Head of caudate nucleus (tissue), 42 donors: ENCODE measurements around the gene TMC6.

Experiments used
- DNase-seq, 42 donors: peaks; one replicate each; pipeline versions ENCODE4 v3.0.0 to v3.0.0-alpha.2; 2020 to 2021; ENCODE audit warnings: mixed read lengths in 7 of 42
- intact Hi-C: fragments of 100-400 bp; cut with DNase I; formaldehyde crosslinking; loops from one replicate; pipeline ENCODE4 v1.15.0; 2022

The TMC6 gene

GRCh38 chr17:78163881-78164747, 35.6 kb upstream of the TMC6 start:
- intact Hi-C loops = no loop called here
- no peak for DNase-seq

DNA sequence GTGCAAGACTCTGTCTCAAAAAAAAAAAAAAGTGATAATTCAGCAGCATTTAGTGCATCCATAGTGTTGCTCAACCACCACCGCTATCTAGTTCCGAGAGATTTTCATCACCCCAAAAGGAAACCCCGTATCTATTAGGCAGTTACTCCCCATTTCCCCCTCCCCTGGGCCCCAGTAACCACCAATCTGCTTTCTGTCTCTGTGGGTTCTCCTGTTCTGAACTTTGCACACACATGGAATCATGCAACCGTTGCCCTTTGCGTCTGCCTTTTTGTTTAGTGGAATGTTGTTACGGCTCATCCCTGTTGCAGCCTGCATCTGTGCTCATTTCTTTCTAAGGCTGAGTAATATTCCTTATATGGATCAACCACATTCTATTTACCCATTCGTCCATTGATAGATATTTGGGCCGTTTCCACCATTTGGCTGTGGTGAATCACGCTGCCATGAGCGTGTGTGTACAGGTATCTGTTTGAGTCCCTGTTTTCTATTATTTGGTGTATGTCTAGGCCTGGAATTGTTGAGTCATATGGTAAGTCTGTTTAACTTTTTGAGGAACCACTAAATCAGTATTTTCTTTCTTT, 31.1 kb upstream of the TMC6 start:
- no peak for DNase-seq
- intact Hi-C loops = no loop called here

DNA sequence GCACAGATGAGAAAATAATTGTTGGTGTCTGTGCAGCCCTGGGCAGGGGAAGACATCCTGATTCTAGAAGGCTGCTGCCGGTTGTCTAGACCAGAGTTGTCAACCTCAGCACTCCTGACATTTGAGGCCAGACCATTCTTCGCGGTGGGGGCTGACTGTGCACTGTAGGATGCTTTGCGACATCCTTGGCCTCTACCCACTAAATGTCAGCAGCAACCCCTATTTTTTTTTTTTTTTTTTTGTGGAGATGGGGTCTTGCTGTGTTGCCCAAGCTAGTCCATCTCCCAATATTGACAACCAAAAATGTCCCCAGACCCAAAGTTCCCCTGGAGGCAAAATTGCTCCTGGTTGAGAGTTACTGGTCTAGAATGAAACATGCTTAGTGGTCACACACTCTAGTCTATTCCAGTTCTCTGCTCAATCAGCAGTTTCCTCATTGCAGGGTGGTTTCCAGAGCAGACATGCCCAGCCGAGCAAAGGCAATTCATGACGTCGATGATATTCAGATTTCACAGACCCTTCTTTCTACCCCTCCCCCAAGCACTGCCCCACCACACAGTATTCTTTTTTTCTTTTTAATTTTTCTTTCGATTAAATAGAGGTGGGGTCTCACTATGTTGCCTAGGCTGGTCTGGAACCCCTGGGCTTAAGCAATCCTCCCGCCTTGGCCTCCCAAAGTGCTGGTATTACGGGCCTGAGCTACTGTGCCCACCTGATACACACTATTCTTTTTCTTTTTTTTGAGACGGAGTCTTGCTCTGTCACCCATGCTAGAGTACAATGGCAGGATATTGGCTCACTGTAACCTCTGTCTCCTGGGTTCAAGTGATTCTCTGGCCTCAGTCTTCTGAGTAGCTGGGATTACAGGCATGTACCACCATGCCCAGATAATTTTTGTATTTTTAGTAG, 26.6 kb upstream of the TMC6 start:
- DNase-seq = no peak
- intact Hi-C loops = no loop called here

- intact Hi-C loops = no loop called here
- no peak for DNase-seq
These were observed 23.0 kb upstream of the TMC6 start for GRCh38 chr17:78151514-78152008.

DNA sequence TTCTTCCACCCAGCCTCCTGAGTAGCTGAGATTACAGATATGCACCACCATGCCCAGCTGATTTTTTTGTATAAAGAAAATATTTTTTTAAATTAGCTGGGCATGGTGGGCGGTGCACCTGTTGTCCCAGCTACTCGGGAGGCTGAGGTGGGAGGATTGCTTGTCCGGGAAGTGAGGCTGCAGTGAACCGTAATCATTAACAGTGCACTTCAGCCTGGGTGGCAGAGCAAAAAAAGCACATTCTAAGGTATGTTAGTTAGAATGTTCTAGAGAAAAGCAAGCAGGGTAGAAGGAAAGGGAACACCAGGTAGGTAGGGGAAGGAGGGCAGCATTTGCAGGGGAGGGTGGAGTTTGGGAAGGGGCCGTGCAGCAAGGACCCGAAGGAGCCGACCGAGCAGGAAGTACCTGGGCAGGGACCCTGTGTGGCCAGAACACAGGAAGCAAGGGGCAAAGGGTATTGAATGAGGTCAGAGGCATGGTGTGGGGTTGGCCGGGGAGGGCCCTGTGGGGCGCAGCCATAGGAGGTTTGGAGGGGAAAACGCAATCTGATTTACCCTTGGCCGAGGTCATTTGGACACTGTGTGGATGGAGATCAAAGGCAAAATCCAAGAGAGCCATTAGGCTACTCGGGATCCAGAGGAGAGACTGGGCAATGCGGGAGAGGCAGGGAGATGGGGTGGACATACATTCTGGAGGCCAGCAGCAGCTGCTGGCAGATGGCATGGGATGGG, 19.9 kb upstream of the TMC6 start:
- intact Hi-C loops = no loop called here
- no peak for DNase-seq

GRCh38 chr17:78147315-78147998, 18.9 kb upstream of the TMC6 start:
- intact Hi-C loops = no loop called here
- DNase-seq = no peak

DNA sequence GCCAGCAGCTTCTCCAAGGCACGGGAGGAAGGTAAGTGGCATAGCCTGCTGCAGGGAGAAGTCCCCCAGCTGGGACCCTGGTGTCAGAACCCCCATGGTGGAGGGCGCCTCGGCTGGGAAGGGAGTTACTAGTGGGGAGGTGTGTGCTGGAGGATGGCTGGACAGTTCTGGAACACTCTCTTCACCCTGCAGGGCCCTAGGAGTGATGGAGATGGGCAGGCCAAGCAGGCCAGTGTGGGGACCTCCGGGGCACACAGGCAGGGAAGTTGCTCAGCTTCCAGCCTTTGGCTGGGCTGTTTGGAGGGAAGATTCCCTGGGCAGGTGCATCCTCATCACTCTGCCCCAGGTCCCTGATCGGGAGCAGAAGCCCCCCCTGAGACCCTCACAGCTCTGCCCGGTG, 18.3 kb upstream of the TMC6 start:
- no peak for DNase-seq

GRCh38 chr17:78146471-78146869, 17.9 kb upstream of the TMC6 start:
- intact Hi-C loops = no loop called here
- no peak for DNase-seq

More for the DNA sequence above, 18.3 kb upstream of the TMC6 start:
- intact Hi-C loops = no loop called here

DNA sequence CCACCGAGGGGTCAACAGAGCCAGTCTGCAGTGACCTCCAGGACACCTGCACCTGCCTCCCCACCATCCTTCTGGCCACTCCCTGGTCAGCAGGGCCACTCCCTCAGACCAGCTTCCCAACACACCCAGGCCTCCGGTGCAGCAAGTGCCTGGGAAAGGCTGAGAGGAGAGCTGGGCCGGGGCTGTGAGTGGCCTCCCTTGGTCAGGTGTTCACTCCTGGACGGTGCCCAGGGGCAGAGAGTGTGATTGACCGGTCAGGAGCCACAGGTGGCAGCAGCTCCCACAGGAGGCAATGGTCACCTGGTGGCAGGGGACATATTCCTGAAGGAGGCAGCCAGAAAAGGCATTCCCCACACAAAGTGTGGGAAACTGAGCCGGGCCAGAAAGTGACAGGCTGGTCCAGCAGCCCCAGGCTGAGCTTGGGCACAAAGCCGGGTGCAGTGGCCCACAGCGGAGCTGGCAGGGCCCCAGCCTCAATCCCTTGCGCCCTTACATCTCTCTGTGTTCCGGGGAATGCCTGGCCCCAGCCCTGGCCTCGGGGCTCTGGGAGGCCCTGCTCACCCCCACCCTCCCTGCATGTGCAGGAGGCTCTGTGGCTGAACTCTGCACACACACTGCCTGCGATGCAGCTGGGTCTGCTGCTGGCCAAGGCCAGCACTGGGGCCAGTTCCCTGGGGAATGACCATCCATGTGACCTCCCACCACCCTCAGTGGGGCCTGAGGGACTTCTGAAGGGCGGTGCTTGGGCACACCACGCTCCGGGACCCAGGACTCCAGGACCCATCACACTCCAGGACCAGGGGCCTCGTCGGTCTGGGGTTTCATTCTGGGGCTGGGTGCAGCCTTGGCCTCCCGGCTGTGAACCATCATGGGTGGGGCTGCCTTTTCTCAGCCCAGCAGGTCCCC, 16.4 kb upstream of the TMC6 start:
- intact Hi-C loops = no loop called here
- DNase-seq = peak in 39 of 42 donors; percentile 29 to 84 (median 61)

GRCh38 chr17:78144147-78144719, 15.7 kb upstream of the TMC6 start:
- intact Hi-C loops = no loop called here
- peak in 41 of 42 donors; percentile 43 to 88 (median 75) for DNase-seq

DNA sequence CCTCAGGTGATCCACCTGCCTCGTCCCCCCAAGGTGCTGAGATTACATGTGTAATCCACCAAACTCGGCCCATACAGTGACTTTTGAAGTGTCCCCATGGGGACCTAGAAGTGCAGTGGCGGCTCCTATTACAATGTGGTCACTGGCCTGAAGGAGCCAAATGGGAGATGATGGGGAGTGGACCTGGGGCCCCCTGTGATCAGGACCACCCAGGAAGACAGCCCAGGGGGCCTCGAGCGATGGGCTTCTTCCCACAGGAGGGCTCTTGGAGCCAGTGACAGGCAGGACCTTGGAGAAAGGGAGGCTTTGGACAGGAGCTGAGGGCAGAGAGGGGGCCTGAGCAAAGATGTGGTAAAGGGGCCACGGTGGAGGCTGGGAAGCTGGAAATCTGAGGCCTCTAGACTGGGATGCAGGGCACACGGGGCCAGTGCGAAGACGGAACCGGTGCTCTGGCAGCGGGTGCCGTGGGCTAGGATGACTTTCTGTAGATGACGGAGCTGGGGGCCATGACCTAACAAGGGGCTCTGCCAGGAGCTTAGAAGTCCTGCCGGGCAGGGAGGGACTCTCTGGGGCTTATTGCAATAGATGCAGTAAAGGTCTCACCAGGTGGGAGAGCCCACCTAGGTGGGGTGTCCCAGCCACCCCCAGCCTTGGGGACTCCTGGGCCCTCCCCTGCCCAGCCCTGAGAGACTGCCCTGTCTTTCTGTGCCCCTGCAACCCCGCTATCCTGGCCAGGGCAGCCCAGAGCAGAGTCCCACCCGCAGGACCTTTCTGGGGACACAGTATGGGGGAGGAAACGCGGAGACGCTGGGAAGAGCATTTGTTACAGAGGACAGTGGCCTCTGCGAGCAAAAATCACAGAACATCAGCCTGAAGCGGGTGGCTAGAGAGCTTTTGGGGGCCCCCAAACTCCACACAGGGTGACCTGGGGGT, 14.9 kb upstream of the TMC6 start:
- intact Hi-C loops = no loop called here
- DNase-seq = no peak

- intact Hi-C loops = no loop called here
- no peak for DNase-seq
These were observed 13.7 kb upstream of the TMC6 start for GRCh38 chr17:78142119-78142861.

- DNase-seq = no peak
- intact Hi-C loops = no loop called here
These were observed 13.0 kb upstream of the TMC6 start for GRCh38 chr17:78141437-78142118.

DNA sequence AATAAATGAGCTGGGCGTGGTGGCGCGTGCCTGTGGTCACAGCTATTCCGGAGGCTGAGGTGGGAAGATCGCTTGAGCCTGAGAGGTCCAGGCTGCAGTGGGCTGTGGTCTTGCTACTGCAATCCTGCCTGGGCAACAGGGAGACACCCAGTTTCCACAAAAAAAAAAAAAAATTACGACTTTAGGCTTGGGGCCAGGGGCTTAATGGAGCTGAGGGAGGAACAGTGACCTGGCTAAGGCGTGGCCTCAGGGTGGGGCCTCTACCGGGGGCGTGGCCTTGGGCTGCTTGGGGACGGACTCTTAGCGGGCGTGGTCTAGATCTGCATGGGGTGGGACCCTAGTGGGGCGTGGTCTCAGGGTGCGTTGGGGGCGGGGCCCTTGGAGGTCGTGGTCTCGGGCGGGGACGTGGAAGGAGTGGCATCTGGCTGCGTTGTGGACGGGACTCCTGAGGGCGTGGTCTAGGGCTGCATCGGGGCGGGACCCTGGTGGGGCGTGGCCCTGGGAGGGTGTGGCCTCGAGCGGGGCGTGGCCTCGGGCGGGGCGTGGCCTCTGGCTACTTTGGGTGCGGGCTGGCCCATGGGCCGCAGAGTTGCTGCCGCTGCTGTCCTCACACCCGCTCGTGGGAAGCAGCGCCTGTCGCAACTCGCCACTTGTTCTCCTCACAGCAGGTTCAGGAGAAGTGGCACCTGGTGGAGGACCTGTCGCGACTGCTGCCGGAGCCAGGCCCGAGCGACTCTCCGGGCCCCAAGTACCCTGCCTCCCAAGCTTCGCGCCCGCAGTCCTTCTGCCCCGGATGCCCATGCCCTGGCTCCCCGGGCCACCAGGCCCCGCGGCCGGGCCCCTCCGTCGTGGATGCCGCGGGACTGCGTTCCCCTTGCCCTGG, 11.9 kb upstream of the TMC6 start:
- DNase-seq = peak in 33 of 42 donors; percentile 33 to 75 (median 52)
- intact Hi-C loops = no loop called here
